Activated T-helper 1 cell treated with anti-CD3 and anti-CD28 coated beads, Interleukin-12 subunit alpha, Interleukin-12 subunit beta, Interleukin-2, Interleukin-4 antibody, amounts not matched to agents 30 ng/mL and 10 ng/mL and 1 ng/mL, durations not matched to agents 14 hours and 24 hours and 36 hours (primary cell): ENCODE data around the gene OXLD1. TPM values are rescaled to one million over a fixed set of nuclear protein-coding genes. Genes with fewer than 3 reads are reported as not detected.

Experiments
- DNase-seq: peaks from one replicate; pipeline ENCODE4 v3.0.0; 2021; ENCODE audit warnings: low spot score
- H3K27ac Mint-ChIP-seq: one replicate; pipeline ENCODE4 v1.8.0; 2021; ENCODE audit warnings: mild to moderate bottlenecking, mixed read lengths
- H3K27me3 Mint-ChIP-seq: one replicate; pipeline ENCODE4 v1.8.0; 2022; ENCODE audit warnings: mild to moderate bottlenecking, moderate library complexity, mixed read lengths; ENCODE audit not compliant: insufficient read depth
- H3K36me3 Mint-ChIP-seq: one replicate; pipeline ENCODE4 v1.8.0; 2021; ENCODE audit warnings: low read depth, mixed read lengths
- H3K4me1 Mint-ChIP-seq: one replicate; pipeline ENCODE4 v1.8.0; 2021; ENCODE audit warnings: low read depth, mixed read lengths
- H3K4me3 Mint-ChIP-seq: one replicate; pipeline ENCODE4 v1.8.0; 2021; ENCODE audit warnings: mild to moderate bottlenecking, moderate library complexity, mixed read lengths
- H3K9me3 Mint-ChIP-seq: one replicate; pipeline ENCODE4 v1.8.0; 2021; ENCODE audit warnings: mixed read lengths
- intact Hi-C: fragments of 100-400 bp; cut with micrococcal nuclease; formaldehyde crosslinking; loops from one replicate; pipeline ENCODE4 v1.15.1; 2024
- total RNA-seq: library from RNA; stranded (reverse); gene quantifications from 2 replicates; pipeline ENCODE4 v1.2.3, GENCODE V29; 2022

Gene OXLD1
- total RNA-seq, result 54.3 and 57.5 TPM in 2 replicates

DNA sequence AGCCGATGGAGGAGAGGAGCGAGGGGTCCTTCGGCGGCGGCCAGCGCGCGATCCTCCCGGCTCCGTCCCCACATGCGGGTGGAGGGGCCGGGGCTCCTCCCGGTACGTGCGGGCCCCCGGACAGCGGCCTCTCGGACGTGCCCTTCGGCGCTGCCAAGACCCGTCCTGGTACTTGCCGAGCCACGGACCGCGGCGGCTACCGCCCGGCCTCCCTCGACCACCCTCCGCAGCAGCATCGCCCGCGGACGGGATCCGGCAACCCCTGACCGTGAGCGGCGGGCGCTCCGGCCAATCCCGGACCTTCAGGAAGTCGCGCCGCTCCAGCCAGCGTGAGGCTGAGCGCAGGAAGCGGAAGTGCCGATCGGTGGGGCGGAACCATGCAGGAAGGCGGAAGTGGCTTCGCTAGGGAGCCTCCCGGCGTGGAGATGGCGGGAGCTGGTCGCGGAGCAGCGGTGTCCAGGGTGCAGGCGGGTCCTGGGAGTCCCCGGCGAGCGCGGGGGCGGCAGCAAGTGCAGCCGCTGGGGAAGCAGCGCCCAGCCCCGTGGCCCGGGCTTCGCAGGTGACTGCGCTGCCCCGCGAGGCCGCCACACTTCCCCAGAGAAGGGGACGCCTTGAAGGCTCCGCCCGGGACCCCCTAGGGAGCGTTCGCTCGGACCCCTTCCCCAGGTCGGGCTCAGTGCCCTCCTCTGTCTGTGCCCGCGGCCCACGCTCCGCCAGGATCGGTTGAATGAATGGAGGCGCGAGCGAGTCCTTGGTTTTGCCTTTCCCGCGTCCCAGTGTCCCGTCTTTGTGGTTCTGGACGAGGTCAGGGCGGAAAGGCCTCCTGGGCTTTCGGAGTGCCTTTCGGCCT lies at the start of gene OXLD1, which contains the start of gene CCDC137:
Gene OXLD1, minus strand, starts transcription at position 264 of the 850 bp plus-strand sequence. Its CDS starts 28 bp downstream, at position 236.
Gene CCDC137, plus strand, starts transcription at position 396 of the 850 bp plus-strand sequence. Its CDS starts 30 bp downstream, at position 426.
- H3K36me3 Mint-ChIP-seq, result peaks cover 35% of the 10 kb centered on the region
- intact Hi-C loops, result loop anchor here (1.0 kb wide), 5 partner anchors 17 to 194 kb away; partner anchors contain the start of genes ARL16, MRPL12 and P4HB
- no peaks in the 10 kb centered on the region for H3K9me3 Mint-ChIP-seq
- peaks cover 32% of the 10 kb centered on the region for H3K4me1 Mint-ChIP-seq
- H3K27me3 Mint-ChIP-seq, result no peaks in the 10 kb centered on the region
- peak; percentile 93 for DNase-seq
- H3K4me3 Mint-ChIP-seq, result peak within 1 kb of the TSS; percentile 99
- H3K27ac Mint-ChIP-seq, result peak within 1 kb of the TSS; percentile 98

DNA sequence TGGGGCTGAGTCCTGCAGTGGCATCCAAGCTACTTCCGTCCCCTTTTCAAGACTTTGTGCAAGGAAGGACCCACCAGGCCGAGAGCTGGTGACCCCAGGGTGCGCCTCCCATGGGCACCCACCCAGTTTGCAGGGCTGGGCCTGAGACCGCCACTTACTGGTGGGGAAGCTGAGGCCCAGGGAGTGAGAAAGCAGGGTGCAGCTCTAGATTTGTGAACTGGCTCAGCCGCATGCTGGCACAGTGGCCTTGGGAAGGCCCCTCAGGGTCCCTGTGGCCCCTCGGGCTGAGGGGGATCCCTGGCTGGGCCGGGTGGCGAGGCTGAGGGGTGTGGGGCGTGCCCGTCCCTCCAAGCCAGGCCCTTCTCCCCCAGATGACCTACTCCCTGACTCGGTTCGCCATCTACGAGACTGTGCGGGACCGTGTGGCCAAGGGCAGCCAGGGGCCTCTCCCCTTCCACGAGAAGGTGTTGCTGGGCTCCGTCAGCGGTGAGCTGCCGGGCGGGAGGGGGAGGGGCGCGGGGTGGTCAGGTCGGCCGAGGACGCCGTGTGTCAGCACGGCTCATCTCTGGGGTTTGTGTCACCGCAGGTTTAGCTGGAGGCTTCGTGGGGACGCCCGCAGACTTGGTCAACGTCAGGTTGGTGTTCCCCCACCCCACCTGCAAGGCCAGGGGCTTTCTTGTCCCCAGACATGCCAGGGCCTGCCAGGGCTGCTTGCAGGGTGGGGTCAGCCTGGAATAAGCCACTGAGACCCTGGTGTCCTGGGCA lies 48.9 kb upstream of the OXLD1 start:
- Mint-ChIP-seq H3K27me3 (no peaks in the 10 kb centered on the region), H3K36me3 (no peaks in the 10 kb centered on the region), H3K4me1 (peaks cover 13% of the 10 kb centered on the region), H3K4me3 (no peak overlapping the region), H3K27ac (no peak overlapping the region), H3K9me3 (no peaks in the 10 kb centered on the region)
- intact Hi-C loops, result no loop called here
- DNase-seq, result no peak

DNA sequence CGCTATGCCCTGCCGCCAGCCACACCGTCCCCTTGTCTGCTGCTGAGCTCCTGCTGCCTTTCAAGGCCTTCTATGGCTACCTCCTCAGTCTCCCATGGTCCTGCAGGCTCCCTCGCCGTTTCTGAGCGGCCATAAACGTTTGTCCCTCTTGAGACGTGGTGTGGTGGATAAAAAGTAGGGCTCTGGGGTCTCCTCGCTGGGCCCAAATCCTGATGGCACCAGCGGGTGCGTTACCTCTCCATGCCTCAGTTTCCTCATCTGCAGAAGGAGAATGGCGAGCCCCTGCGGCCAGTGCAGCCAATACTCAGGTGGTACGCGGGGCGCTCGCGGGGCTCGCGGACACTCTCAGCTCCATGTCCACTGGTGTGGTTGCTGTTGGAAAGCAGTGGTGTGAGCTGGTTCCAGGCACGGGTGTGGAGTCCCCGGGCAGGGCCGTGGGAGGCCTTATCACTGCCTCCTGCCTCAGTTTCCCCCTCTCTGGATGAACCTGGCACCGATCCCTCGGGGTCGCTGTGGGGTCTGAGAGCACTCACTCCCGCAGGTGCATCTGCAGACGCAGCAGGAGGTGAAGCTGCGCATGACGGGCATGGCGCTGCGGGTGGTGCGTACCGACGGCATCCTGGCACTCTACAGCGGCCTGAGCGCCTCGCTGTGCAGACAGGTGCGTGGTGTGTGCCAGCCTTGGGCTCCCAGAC lies 48.2 kb upstream of the OXLD1 start:
- Mint-ChIP-seq H3K27me3 (no peaks in the 10 kb centered on the region), H3K4me3 (peak overlapping the region; percentile 26), H3K9me3 (no peaks in the 10 kb centered on the region), H3K36me3 (peaks cover 5% of the 10 kb centered on the region), H3K27ac (no peak overlapping the region), H3K4me1 (peaks cover 13% of the 10 kb centered on the region)
- no peak for DNase-seq
- intact Hi-C loops, result loop anchor here (5.0 kb wide), 1 partner anchor 308 kb away; the partner anchor contains the start of genes CENPX and LRRC45

DNA sequence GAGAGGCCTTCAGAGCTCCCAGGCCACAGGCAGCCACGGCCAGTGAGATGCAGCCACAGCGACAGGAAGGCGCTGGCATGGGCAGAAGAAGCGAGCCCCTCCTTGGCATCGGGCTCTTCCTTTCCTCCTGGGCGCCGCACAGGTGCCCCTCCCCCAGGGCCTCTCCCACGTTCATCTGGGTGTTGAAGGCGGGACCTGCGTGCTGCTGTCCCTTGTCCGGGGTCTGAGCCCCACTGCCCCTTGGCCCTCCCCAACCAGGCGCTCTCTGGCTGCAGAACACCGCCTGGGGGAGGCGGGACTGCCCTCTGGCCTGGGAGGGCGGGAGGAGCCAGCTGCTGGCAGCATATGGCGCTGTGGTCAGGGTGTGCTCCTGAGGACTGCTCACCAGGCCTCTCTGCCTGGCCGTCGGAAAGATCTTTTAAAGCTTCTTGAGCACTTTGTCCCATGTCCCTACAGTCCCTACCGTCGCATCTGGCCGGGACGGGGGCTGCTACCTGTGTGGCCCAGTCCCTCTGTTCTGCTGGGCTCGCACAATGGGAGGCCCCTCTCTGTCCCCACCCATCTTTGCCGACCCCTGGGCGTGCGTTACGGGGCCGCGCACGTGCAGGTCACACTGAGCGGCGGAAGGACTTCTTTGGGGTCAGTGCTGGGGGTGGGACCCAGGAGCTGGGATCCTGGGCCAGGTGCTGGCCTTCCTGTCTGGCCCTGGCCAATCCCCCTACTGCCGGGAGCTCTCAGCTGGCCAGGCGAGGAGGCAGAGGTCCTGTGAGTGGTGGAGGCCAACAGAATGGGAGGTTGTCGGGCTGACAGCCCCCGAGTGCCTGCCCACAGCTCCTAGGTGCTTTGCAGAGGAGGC lies 47.4 kb upstream of the OXLD1 start:
- H3K27me3 Mint-ChIP-seq, result no peaks in the 10 kb centered on the region
- DNase-seq, result no peak
- H3K27ac Mint-ChIP-seq, result no peak overlapping the region
- H3K4me1 Mint-ChIP-seq, result peaks cover 13% of the 10 kb centered on the region
- intact Hi-C loops, result loop anchor here (5.0 kb wide), 1 partner anchor 309 kb away; the partner anchor contains the start of genes CENPX and LRRC45
- H3K9me3 Mint-ChIP-seq, result no peaks in the 10 kb centered on the region
- H3K36me3 Mint-ChIP-seq, result peaks cover 8% of the 10 kb centered on the region
- H3K4me3 Mint-ChIP-seq, result peak overlapping the region; percentile 90

DNA sequence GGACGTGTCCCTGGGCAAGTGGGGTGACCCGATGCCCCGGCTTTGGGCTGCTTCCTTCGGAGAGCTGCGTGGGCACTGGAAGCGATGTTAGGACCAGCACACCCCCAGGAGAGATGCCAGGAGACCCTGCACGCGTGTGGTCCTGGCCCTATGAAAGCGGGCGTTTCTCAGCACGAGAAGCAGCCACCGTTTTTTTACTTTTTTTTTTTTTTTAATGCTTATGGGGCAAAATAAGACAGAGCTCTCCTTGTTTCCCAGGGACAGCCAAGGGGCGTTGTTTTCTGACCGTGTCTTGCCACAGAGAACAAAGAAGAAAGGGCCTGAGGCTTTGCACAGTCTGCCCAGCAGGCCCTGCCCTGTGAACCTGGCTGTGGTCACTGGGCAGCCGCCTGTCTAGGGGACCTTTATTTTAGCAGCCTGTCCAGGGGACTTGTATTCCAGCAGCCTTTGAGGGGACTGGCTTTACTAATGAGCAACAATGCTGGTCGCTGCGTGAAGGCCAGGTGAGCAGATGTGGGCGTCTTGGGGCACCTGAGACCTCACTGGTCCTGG lies 46.7 kb upstream of the OXLD1 start:
- H3K4me1 Mint-ChIP-seq, result peaks cover 13% of the 10 kb centered on the region
- H3K9me3 Mint-ChIP-seq, result no peaks in the 10 kb centered on the region
- peak overlapping the region; percentile 90 for H3K4me3 Mint-ChIP-seq
- DNase-seq, result no peak
- H3K36me3 Mint-ChIP-seq, result peaks cover 9% of the 10 kb centered on the region
- intact Hi-C loops, result loop anchor here (5.0 kb wide), 1 partner anchor 309 kb away; the partner anchor contains the start of genes CENPX and LRRC45
- H3K27ac Mint-ChIP-seq, result peak overlapping the region; percentile 79
- H3K27me3 Mint-ChIP-seq, result no peaks in the 10 kb centered on the region

DNA sequence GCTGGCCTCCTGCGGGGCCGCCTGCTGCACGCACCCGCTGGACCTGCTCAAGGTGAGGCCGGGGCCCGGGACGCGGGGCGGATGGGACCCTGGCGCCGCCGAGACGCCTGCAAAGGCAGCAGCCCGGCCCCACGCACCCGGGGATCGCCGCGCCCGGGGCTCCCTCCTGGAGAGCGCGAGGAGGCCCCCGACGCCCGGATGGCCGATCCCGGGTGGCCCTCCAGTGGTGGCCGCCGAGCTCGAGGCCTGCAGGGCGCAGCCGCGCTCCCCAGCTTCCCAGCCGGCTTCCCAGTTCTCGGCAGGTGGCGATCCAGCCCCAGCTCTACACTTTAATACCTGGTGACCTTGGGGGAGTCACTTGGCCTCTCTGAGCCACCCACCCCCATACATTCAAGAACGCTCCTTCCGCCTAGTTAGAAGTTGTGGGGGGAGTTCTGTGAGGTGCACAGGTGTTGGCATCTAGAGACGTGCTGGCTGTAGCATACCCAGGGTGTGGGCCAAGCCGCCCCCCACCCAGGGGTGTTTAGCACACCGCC lies 46.1 kb upstream of the OXLD1 start:
- intact Hi-C loops, result loop anchor here (1.0 to 5.0 kb wide), 4 partner anchors 9 to 310 kb away; partner anchors contain the start of genes CENPX, LRRC45, MRPL12 and P4HB
- H3K27me3 Mint-ChIP-seq, result no peaks in the 10 kb centered on the region
- peak overlapping the region; percentile 90 for H3K4me3 Mint-ChIP-seq
- DNase-seq, result no peak
- peaks cover 9% of the 10 kb centered on the region for H3K36me3 Mint-ChIP-seq
- H3K9me3 Mint-ChIP-seq, result no peaks in the 10 kb centered on the region
- peaks cover 13% of the 10 kb centered on the region for H3K4me1 Mint-ChIP-seq
- H3K27ac Mint-ChIP-seq, result peak overlapping the region; percentile 79

DNA sequence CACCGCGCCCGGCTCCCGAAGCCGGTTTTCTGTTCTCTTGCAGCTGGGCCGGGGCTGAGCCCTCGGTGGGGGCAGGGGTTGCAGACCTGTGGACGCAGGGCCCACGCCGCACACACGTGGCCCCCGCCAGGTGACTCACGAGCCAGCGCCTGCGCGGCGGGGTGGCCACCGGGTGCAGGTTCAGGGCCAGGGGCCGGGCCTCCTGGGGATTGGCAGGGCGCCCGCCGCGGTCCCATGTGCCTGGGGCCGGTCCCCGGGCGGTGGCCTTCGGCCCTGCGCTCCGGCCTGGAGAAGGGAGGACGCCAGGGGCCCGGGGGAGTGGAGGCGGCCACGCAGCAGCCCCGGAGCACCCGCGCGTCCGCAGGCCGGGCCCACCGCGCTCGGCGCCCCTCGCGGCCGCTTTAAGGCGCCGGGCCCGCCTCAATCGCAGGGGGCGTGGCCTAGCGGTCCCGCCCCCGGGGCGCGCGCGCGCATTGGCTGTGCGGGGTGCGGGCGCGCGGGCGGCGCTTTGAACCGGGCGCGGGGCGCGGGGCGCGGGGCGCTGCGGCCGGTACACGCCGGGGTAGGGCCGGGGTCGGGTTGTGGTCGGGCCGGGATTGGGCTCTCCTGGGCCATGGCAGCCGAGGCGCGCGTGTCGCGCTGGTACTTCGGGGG lies 45.5 kb upstream of the OXLD1 start, which contains the start of gene SLC25A10:
Gene SLC25A10, plus strand, starts transcription at position 471 of the 654 bp plus-strand sequence. Its CDS starts 143 bp downstream, at position 614.
- peak within 1 kb of the TSS; percentile 79 for H3K27ac Mint-ChIP-seq
- peak; percentile 81 for DNase-seq
- peaks cover 13% of the 10 kb centered on the region for H3K4me1 Mint-ChIP-seq
- H3K9me3 Mint-ChIP-seq, result no peaks in the 10 kb centered on the region
- intact Hi-C loops, result loop anchor here (1.0 to 5.0 kb wide), 5 partner anchors 9 to 310 kb away; partner anchors contain the start of genes ARL16, CENPX, LRRC45 and MRPL12
- H3K4me3 Mint-ChIP-seq, result peak within 1 kb of the TSS; percentile 90
- H3K27me3 Mint-ChIP-seq, result no peaks in the 10 kb centered on the region
- peaks cover 12% of the 10 kb centered on the region for H3K36me3 Mint-ChIP-seq

DNA sequence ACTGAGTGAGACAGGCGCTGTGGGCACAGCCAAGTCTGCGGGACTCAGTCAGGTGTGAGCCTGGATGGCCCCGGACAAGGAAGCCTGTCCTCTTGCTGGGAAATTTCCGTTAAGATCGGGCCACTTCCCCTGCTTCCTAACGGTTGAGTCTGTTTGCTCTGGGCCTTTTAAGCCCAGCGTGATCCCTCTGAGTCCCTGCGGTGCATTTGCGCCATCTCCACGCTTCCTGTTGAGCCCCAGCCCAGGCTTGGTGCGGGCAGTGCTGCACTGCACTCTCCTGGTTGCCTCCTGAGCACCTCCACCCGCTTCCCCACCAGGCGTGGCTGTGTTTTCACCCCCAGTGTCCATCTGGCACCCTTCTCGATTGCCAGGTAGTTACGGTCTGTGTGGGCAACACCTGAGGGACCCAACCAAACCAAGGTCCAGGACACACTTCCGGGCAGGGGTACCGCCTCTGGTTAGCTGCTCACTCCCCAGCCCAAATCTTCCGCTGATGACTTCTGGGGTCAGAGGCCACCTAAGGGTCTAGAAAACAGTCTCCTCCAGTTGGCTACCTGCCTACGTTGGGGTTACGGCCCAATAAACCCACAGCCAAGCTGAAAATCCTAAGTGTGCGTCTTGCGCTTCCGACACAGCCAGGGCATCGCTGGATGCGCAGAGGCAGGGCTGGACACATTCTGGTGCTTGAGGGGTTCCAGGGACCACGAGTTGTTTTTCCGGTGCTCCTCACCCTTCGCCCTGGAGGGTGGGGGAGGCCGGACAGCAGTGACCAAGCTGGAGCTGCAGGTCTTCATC lies 44.3 kb upstream of the OXLD1 start:
- Mint-ChIP-seq H3K27me3 (no peaks in the 10 kb centered on the region), H3K4me1 (peaks cover 15% of the 10 kb centered on the region), H3K27ac (peak overlapping the region; percentile 48), H3K9me3 (no peaks in the 10 kb centered on the region), H3K4me3 (peak overlapping the region; percentile 80), H3K36me3 (peaks cover 23% of the 10 kb centered on the region)
- intact Hi-C loops, result loop anchor here (1.0 to 5.0 kb wide), 2 partner anchors 27 to 312 kb away; partner anchors contain the start of genes ARL16, CENPX and LRRC45
- no peak for DNase-seq

DNA sequence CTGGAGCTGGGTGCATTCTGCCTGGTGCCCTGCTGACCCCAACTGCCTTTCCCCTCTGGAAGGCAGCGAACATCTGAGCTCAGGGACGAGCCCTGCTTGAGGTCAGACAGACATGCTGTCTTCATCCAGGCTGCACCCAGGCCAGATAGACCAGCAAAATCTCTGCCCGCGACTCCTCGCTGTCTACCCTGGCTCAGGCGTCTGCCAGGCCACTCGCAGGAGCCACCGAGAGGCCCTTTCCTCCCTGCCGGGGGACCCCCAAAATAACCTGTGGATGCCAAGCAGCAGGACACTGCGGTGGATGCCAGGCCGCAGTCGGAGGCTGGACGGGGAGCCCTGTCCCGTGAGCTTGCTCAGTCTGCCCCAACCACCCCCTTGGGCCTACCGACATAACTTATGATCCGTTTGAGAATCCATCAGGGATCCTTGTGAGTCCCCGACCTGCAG lies 42.4 kb upstream of the OXLD1 start:
- peaks cover 33% of the 10 kb centered on the region for H3K36me3 Mint-ChIP-seq
- intact Hi-C loops, result no loop called here
- H3K27me3 Mint-ChIP-seq, result no peaks in the 10 kb centered on the region
- peaks cover 24% of the 10 kb centered on the region for H3K4me1 Mint-ChIP-seq
- DNase-seq, result no peak
- no peaks in the 10 kb centered on the region for H3K9me3 Mint-ChIP-seq
- H3K27ac Mint-ChIP-seq, result no peak overlapping the region
- H3K4me3 Mint-ChIP-seq, result no peak overlapping the region
